ENCODE results near the gene GLRA2.
"Not testable (repeated sequence)": the region's sequence is repeated elsewhere in the genome, so short reads cannot be mapped to it uniquely, and the experiment has no call there.

GLRA2 gene

DNA sequence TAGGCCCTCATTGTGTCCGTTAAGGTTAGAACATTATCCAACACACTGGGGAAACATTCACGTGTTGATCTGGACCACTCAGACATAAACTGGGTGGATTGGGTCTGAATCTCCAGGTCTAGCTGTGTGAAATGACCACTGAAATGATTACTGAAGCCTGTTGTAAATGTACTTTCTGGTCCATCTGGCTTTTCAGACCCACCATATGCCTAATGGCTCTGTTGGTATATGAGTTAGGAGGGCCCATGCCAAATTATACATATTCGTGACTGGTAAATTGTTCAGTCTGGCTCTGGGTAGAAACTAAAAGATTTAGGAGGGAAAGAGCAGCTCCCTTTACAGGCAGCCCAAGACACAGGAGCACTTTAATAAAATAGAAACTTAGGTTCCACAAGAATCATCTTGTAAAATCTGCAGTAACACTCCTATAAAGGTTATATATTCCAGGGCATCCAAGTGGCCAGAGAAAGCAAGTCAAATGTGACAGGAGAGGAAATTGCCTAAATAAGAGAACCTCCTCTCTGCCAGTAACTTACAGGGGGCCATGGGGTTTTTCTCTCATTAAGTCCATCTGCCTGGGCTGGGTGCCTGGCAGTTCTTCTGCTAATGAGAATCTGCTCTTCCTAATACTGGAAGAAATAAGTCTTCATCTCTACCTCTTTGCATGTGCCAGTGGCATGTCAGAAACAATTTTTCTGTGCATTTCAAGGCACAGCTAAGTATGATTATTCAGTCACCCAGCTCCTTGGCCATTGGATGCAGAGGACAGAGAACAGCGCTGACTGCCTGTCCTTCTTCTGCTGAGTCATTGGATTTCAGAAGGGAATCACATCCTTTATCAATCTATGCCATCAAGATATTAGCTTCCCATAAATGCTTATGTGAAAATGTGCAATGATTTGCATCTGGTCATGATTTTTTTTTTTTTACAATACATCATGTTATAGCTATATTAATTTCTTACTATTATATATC lies 112.6 kb downstream of the GLRA2 start:
- H3K36me3 ChIP-seq (ENCODE audit: control insufficient read depth, insufficient read depth, low read length), result no peaks in the 10 kb centered on the region
- no peaks in the 10 kb centered on the region for H3K27me3 ChIP-seq (replicated peaks; ENCODE audit: control insufficient read depth, insufficient read depth, low read length, poor library complexity, severe bottlenecking)
- H3K27ac ChIP-seq (ENCODE audit: insufficient read depth, low read length, poor library complexity, severe bottlenecking), result no peak overlapping the region
- H3K4me1 ChIP-seq (ENCODE audit: control insufficient read depth, insufficient read depth, low read length, poor library complexity, severe bottlenecking), result no peaks in the 10 kb centered on the region
- no peak for DNase-seq
- no peak overlapping the region for H3K4me3 ChIP-seq (ENCODE audit: insufficient read depth, low read depth, low read length, poor library complexity, severe bottlenecking)
- H3K9me3 ChIP-seq (ENCODE audit: control insufficient read depth, low read length), result no peaks in the 10 kb centered on the region

GRCh38 chrX:14660970-14661369 lies 131.6 kb downstream of the GLRA2 start:
- DNase-seq, result no peak
- no peaks in the 10 kb centered on the region for H3K4me1 ChIP-seq (ENCODE audit: control insufficient read depth, insufficient read depth, low read length, poor library complexity, severe bottlenecking)
- H3K27ac ChIP-seq (ENCODE audit: insufficient read depth, low read length, poor library complexity, severe bottlenecking), result no peak overlapping the region
- H3K36me3 ChIP-seq (ENCODE audit: control insufficient read depth, insufficient read depth, low read length), result no peaks in the 10 kb centered on the region
- H3K27me3 ChIP-seq (replicated peaks; ENCODE audit: control insufficient read depth, insufficient read depth, low read length, poor library complexity, severe bottlenecking), result no peaks in the 10 kb centered on the region
- H3K9me3 ChIP-seq (ENCODE audit: control insufficient read depth, low read length), result no peaks in the 10 kb centered on the region
- no peak overlapping the region for H3K4me3 ChIP-seq (ENCODE audit: insufficient read depth, low read depth, low read length, poor library complexity, severe bottlenecking)

DNA sequence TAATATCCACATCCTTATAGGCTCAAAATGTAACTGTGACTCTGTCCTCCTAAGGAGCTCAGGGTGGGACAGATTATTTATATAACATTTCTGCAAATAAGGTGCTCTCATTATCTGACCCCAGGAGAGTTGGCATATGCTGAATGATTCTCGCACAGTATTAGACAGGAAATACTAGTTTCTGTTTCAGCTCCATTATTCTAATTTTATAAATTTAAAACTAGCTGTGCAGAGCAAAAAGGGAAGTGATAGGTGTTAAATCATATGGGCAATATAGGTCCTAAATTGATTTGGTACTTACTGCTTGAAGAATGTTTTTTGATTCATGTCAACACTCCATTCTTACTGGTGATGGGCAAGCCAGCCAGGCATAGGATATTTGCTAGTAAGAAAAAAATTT lies 141.5 kb downstream of the GLRA2 start:
- DNase-seq, result no peak
- Histone ChIP-seq H3K4me3 (ENCODE audit: insufficient read depth, low read depth, low read length, poor library complexity, severe bottlenecking) (no peak overlapping the region), H3K36me3 (ENCODE audit: control insufficient read depth, insufficient read depth, low read length) (no peaks in the 10 kb centered on the region), H3K27me3 (replicated peaks; ENCODE audit: control insufficient read depth, insufficient read depth, low read length, poor library complexity, severe bottlenecking) (no peaks in the 10 kb centered on the region), H3K27ac (ENCODE audit: insufficient read depth, low read length, poor library complexity, severe bottlenecking) (no peak overlapping the region), H3K4me1 (ENCODE audit: control insufficient read depth, insufficient read depth, low read length, poor library complexity, severe bottlenecking) (no peaks in the 10 kb centered on the region), H3K9me3 (ENCODE audit: control insufficient read depth, low read length) (no peaks in the 10 kb centered on the region)

- Histone ChIP-seq H3K4me1 (ENCODE audit: control insufficient read depth, insufficient read depth, low read length, poor library complexity, severe bottlenecking) (no peaks in the 10 kb centered on the region), H3K27me3 (replicated peaks; ENCODE audit: control insufficient read depth, insufficient read depth, low read length, poor library complexity, severe bottlenecking) (no peaks in the 10 kb centered on the region), H3K9me3 (ENCODE audit: control insufficient read depth, low read length) (no peaks in the 10 kb centered on the region), H3K27ac (ENCODE audit: insufficient read depth, low read length, poor library complexity, severe bottlenecking) (no peak overlapping the region), H3K4me3 (ENCODE audit: insufficient read depth, low read depth, low read length, poor library complexity, severe bottlenecking) (no peak overlapping the region), H3K36me3 (ENCODE audit: control insufficient read depth, insufficient read depth, low read length) (no peaks in the 10 kb centered on the region)
- no peak for DNase-seq
These were observed 143.4 kb downstream of the GLRA2 start for GRCh38 chrX:14672611-14673172.

DNA sequence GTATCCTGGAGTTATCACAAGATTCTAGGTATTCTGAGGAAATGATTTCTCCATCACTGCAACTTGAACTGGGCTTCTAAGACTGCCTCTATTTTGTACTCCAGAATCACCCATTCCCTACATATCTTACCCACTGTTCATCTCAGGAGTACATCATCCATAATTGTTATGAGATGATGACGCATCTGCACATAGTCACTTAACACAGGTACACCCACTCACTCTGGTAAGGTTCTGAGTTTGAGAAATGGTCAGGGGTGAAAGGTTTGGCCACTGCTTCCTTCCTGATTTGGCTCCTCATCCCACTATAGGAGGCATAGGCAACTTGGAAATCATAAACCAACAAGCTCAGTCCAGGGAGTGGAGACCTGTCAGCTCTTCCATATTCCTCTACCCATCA lies 143.9 kb downstream of the GLRA2 start:
- Histone ChIP-seq H3K27me3 (replicated peaks; ENCODE audit: control insufficient read depth, insufficient read depth, low read length, poor library complexity, severe bottlenecking) (no peaks in the 10 kb centered on the region), H3K4me3 (ENCODE audit: insufficient read depth, low read depth, low read length, poor library complexity, severe bottlenecking) (no peak overlapping the region), H3K4me1 (ENCODE audit: control insufficient read depth, insufficient read depth, low read length, poor library complexity, severe bottlenecking) (no peaks in the 10 kb centered on the region), H3K36me3 (ENCODE audit: control insufficient read depth, insufficient read depth, low read length) (no peaks in the 10 kb centered on the region), H3K9me3 (ENCODE audit: control insufficient read depth, low read length) (no peaks in the 10 kb centered on the region), H3K27ac (ENCODE audit: insufficient read depth, low read length, poor library complexity, severe bottlenecking) (no peak overlapping the region)
- DNase-seq, result no peak

GRCh38 chrX:14673764-14674163 lies 144.4 kb downstream of the GLRA2 start:
- H3K27ac ChIP-seq (ENCODE audit: insufficient read depth, low read length, poor library complexity, severe bottlenecking), result no peak overlapping the region

DNA sequence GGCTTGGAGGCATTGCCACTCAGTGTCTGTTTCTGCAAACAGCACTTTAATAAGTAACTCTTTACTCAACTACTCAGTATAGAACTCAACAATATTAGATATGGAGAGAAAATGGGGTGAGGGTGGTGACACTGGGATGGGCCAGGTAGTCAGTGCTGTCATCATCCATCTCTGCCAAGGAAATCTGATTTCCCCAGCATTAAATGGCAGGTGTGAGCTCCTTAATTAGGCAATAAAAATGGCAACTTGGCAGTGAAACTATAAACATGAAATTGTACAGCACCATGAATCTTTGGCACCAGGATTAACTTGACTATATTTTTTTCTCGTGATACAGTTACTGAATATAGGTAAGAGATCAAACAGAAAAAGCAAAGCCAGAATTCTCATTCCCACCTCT lies 146.2 kb downstream of the GLRA2 start:
- H3K4me3 ChIP-seq (ENCODE audit: insufficient read depth, low read depth, low read length, poor library complexity, severe bottlenecking), result no peak overlapping the region
- no peak overlapping the region for H3K27ac ChIP-seq (ENCODE audit: insufficient read depth, low read length, poor library complexity, severe bottlenecking)
- H3K4me1 ChIP-seq (ENCODE audit: control insufficient read depth, insufficient read depth, low read length, poor library complexity, severe bottlenecking), result no peaks in the 10 kb centered on the region
- no peaks in the 10 kb centered on the region for H3K36me3 ChIP-seq (ENCODE audit: control insufficient read depth, insufficient read depth, low read length)
- H3K9me3 ChIP-seq (ENCODE audit: control insufficient read depth, low read length), result no peaks in the 10 kb centered on the region
- DNase-seq, result no peak
- H3K27me3 ChIP-seq (replicated peaks; ENCODE audit: control insufficient read depth, insufficient read depth, low read length, poor library complexity, severe bottlenecking), result no peaks in the 10 kb centered on the region

More at GRCh38 chrX:14673764-14674163, 144.4 kb downstream of the GLRA2 start:
- Histone ChIP-seq H3K36me3 (ENCODE audit: control insufficient read depth, insufficient read depth, low read length) (no peaks in the 10 kb centered on the region), H3K9me3 (ENCODE audit: control insufficient read depth, low read length) (no peaks in the 10 kb centered on the region), H3K27me3 (replicated peaks; ENCODE audit: control insufficient read depth, insufficient read depth, low read length, poor library complexity, severe bottlenecking) (no peaks in the 10 kb centered on the region), H3K4me1 (ENCODE audit: control insufficient read depth, insufficient read depth, low read length, poor library complexity, severe bottlenecking) (no peaks in the 10 kb centered on the region), H3K4me3 (ENCODE audit: insufficient read depth, low read depth, low read length, poor library complexity, severe bottlenecking) (no peak overlapping the region)
- DNase-seq, result no peak

DNA sequence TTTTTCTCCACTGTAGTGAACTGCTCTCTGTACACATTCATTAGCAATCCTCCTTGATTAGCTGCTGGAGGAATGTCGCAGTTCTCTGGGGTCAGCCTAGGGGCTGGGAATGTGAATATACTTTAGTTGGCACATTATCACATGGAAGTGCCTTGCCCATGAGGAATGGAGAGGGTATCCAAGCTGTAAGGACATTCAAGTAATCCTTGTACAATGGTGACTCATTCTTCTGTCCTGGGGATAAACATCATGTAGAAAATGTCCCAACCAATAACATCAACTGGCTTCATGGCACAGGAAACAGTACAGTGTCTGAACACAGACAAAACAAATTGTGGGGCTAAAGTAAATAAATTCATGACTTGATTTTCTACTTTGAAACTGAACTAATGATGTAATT lies 147.1 kb downstream of the GLRA2 start:
- Histone ChIP-seq H3K27me3 (replicated peaks; ENCODE audit: control insufficient read depth, insufficient read depth, low read length, poor library complexity, severe bottlenecking) (no peaks in the 10 kb centered on the region), H3K4me3 (ENCODE audit: insufficient read depth, low read depth, low read length, poor library complexity, severe bottlenecking) (no peak overlapping the region), H3K4me1 (ENCODE audit: control insufficient read depth, insufficient read depth, low read length, poor library complexity, severe bottlenecking) (no peaks in the 10 kb centered on the region), H3K36me3 (ENCODE audit: control insufficient read depth, insufficient read depth, low read length) (no peaks in the 10 kb centered on the region), H3K27ac (ENCODE audit: insufficient read depth, low read length, poor library complexity, severe bottlenecking) (no peak overlapping the region), H3K9me3 (ENCODE audit: control insufficient read depth, low read length) (no peaks in the 10 kb centered on the region)
- no peak for DNase-seq

- not testable (repeated sequence) for H3K27ac ChIP-seq (ENCODE audit: insufficient read depth, low read length, poor library complexity, severe bottlenecking); H3K36me3 ChIP-seq (ENCODE audit: control insufficient read depth, insufficient read depth, low read length); H3K27me3 ChIP-seq (replicated peaks; ENCODE audit: control insufficient read depth, insufficient read depth, low read length, poor library complexity, severe bottlenecking); H3K4me1 ChIP-seq (ENCODE audit: control insufficient read depth, insufficient read depth, low read length, poor library complexity, severe bottlenecking); DNase-seq; H3K4me3 ChIP-seq (ENCODE audit: insufficient read depth, low read depth, low read length, poor library complexity, severe bottlenecking); H3K9me3 ChIP-seq (ENCODE audit: control insufficient read depth, low read length)
These were observed 159.0 kb downstream of the GLRA2 start for GRCh38 chrX:14688331-14688730.

- Histone ChIP-seq H3K9me3 (ENCODE audit: control insufficient read depth, low read length) (no peaks in the 10 kb centered on the region), H3K4me1 (ENCODE audit: control insufficient read depth, insufficient read depth, low read length, poor library complexity, severe bottlenecking) (no peaks in the 10 kb centered on the region), H3K27me3 (replicated peaks; ENCODE audit: control insufficient read depth, insufficient read depth, low read length, poor library complexity, severe bottlenecking) (no peaks in the 10 kb centered on the region), H3K4me3 (ENCODE audit: insufficient read depth, low read depth, low read length, poor library complexity, severe bottlenecking) (no peak overlapping the region), H3K27ac (ENCODE audit: insufficient read depth, low read length, poor library complexity, severe bottlenecking) (no peak overlapping the region), H3K36me3 (ENCODE audit: control insufficient read depth, insufficient read depth, low read length) (no peaks in the 10 kb centered on the region)
- no peak for DNase-seq
These were observed 161.2 kb downstream of the GLRA2 start for GRCh38 chrX:14690553-14690952.
